GM23338 (cell line): ENCODE measurements around the gene TF.

Experiments used
- EZH2 ChIP-seq: fragments of 200-600 bp; sonication (generic); IDR thresholded peaks from one replicate; pipeline ENCODE4 v1.8.0; 2017; ENCODE audit warnings: antibody characterized with exemption, mild to moderate bottlenecking, low read depth; ENCODE audit not compliant: unreplicated experiment
- EZH2phosphoT487 ChIP-seq: fragments of 200-600 bp; sonication (generic); IDR thresholded peaks from one replicate; pipeline ENCODE4 v1.8.1; 2018; ENCODE audit warnings: antibody characterized with exemption; ENCODE audit not compliant: unreplicated experiment
- JUNB ChIP-seq: IDR thresholded peaks from one replicate; pipeline ENCODE4 v1.6.1; 2016; ENCODE audit warnings: antibody characterized with exemption; ENCODE audit not compliant: unreplicated experiment
- TF ChIP-seq, protein P1 (sequence below), 2 experiments: fragments of 200-600 bp in 1 of 2; sonication (generic) in 1 of 2; conservative IDR thresholded peaks; 2 replicates each; pipeline versions ENCODE4 v1.5.1 to v1.6.1; 2016 to 2017; ENCODE audit warnings: antibody characterized with exemption in 2 of 2, low read depth in 2 of 2, mild to moderate bottlenecking in 2 of 2, moderate library complexity in 1 of 2

DNA sequence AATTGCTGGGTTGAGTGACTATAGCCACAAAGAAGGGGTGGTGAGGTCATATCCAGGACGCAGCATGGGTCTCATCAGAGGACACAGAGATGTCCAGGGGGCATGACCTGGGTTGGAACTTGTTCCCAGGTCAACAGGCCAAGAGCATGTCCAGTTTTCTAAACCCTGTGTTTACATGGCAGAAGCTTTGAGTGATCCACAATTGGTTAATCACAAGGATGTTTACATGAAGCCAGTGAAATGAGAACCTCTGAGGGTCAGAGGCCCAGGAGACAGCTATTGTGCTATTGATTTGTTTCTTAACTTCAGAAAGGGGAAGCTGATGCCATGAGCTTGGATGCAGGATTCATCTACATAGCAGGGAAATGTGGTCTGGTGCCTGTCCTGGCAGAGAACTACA is 42.3 kb upstream of the TF start:
- TF ChIP-seq JUNB, result no peak
- TF ChIP-seq EZH2, result no peak
- TF ChIP-seq EZH2phosphoT487, result no peak
- TF ChIP-seq, protein P1, sequence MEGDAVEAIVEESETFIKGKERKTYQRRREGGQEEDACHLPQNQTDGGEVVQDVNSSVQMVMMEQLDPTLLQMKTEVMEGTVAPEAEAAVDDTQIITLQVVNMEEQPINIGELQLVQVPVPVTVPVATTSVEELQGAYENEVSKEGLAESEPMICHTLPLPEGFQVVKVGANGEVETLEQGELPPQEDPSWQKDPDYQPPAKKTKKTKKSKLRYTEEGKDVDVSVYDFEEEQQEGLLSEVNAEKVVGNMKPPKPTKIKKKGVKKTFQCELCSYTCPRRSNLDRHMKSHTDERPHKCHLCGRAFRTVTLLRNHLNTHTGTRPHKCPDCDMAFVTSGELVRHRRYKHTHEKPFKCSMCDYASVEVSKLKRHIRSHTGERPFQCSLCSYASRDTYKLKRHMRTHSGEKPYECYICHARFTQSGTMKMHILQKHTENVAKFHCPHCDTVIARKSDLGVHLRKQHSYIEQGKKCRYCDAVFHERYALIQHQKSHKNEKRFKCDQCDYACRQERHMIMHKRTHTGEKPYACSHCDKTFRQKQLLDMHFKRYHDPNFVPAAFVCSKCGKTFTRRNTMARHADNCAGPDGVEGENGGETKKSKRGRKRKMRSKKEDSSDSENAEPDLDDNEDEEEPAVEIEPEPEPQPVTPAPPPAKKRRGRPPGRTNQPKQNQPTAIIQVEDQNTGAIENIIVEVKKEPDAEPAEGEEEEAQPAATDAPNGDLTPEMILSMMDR (conservative IDR thresholded peaks at IDR 0.05; ENCODE audit: low read depth in 2 of 2), result no peak
